ENCODE data around the gene DCST2.

Gene DCST2

GRCh38 chr1:155064832-155065429 lies 31.4 kb upstream of the DCST2 start:
- Histone ChIP-seq H3K4me1 (no peaks in the 10 kb centered on the region; the same call in 1 of the 2 replicates), H3K36me3 (no peaks in the 10 kb centered on the region), H3K4me3 (ENCODE audit: low read depth, low read length) (no peak overlapping the region), H3K27me3 (no peaks in the 10 kb centered on the region), H3K9me3 (no peaks in the 10 kb centered on the region)
- no peak for DNase-seq
- TF ChIP-seq, protein P1, sequence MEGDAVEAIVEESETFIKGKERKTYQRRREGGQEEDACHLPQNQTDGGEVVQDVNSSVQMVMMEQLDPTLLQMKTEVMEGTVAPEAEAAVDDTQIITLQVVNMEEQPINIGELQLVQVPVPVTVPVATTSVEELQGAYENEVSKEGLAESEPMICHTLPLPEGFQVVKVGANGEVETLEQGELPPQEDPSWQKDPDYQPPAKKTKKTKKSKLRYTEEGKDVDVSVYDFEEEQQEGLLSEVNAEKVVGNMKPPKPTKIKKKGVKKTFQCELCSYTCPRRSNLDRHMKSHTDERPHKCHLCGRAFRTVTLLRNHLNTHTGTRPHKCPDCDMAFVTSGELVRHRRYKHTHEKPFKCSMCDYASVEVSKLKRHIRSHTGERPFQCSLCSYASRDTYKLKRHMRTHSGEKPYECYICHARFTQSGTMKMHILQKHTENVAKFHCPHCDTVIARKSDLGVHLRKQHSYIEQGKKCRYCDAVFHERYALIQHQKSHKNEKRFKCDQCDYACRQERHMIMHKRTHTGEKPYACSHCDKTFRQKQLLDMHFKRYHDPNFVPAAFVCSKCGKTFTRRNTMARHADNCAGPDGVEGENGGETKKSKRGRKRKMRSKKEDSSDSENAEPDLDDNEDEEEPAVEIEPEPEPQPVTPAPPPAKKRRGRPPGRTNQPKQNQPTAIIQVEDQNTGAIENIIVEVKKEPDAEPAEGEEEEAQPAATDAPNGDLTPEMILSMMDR (IDR thresholded peaks at IDR 0.05; ENCODE audit: low read depth, low read length) = no peak

DNA sequence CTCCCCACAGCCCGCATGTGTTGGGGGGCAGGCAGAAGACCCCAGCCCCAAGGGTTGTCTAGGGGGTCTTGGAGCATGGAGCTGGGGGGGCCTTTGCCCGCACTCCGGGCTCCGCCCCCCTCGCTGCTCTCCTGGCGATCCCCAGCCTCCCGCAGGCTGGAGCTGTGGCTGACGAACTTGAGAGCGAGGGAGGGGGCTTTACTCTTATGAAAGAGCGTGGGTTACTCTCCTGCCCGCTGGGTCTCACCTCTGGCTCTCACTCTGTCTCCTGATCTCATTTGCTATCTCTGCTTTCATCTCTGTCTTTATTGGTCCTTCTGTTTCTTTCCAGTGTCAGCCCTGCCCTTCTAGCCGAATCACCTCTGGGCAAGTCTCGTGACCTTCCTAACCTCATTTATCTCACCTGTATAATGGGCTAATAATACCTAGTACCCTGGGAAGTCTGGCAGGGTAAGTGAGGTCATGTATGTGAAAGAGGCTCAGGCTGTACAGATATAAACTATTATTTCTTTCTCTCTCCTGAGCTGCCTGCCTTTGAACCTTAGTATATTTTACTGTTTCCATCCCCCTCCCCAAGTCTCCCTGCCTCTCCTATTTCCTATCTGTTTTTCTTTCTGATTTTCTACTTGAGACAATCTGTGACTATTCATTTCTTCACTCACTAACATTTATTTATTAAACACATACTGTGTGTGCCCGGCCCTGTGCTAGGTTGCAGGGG lies 30.7 kb upstream of the DCST2 start:
- Histone ChIP-seq H3K36me3 (no peaks in the 10 kb centered on the region), H3K9me3 (no peaks in the 10 kb centered on the region), H3K27me3 (no peaks in the 10 kb centered on the region), H3K4me3 (ENCODE audit: low read depth, low read length) (peak overlapping the region; percentile 69), H3K4me1 (no peaks in the 10 kb centered on the region; the same call in 1 of the 2 replicates)
- TF ChIP-seq, protein P1 (IDR thresholded peaks at IDR 0.05; ENCODE audit: low read depth, low read length) = no peak
- peak; percentile 49 for DNase-seq

GRCh38 chr1:155063550-155064110 lies 30.0 kb upstream of the DCST2 start, which contains the start of gene EFNA4:
TSS of gene EFNA4 (plus strand) at chr1:155063740. CDS start at chr1:155063824, 84 bp downstream.
- TF ChIP-seq, protein P1 (IDR thresholded peaks at IDR 0.05; ENCODE audit: low read depth, low read length) = no peak
- Histone ChIP-seq H3K27me3 (no peaks in the 10 kb centered on the region), H3K4me3 (ENCODE audit: low read depth, low read length) (peak within 1 kb of the TSS; percentile 69), H3K9me3 (no peaks in the 10 kb centered on the region), H3K4me1 (no peaks in the 10 kb centered on the region; the same call in 1 of the 2 replicates), H3K36me3 (no peaks in the 10 kb centered on the region)
- DNase-seq = peak; percentile 86

DNA sequence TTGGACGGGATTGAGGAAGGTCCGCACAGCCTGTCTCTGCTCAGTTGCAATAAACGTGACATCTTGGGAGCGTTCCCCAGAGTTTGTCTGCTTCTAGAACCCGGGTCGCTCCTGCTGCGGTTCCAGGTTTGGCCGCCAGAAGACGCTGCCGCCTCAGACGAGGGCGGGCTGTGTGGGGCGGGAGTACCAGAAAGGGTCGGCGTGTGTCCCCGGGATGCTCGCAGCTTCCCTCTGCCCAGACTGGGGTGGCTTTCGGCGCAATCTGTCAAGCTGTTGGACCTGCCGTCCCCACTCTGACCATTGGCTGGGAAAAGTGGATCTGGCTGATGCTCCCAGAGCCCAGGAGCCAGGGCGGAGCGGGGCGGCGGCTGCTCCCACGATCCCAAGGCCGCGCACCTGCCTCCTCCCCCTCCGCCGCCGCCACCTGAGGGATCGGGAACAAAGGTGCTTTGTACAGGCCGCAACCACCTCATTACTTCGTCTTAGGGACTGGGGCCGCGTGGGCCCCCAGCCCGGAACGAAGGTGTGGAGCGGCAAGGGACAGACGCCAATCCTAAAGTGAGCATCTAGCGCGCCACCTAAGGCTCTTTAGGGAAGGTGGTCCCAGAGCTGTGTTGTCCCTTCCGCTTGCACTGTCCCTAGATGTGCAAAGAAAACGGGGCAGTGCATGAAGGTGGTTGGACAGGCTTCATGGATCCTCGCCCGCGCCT lies 29.3 kb upstream of the DCST2 start:
- TF ChIP-seq, protein P1 (IDR thresholded peaks at IDR 0.05; ENCODE audit: low read depth, low read length) = peak; percentile 76
- H3K4me3 ChIP-seq (ENCODE audit: low read depth, low read length) = peak overlapping the region; percentile 69
- H3K36me3 ChIP-seq = no peaks in the 10 kb centered on the region
- no peaks in the 10 kb centered on the region; the same call in 1 of the 2 replicates for H3K4me1 ChIP-seq
- peak; percentile 88 for DNase-seq
- no peaks in the 10 kb centered on the region for H3K27me3 ChIP-seq
- H3K9me3 ChIP-seq = no peaks in the 10 kb centered on the region

GRCh38 chr1:155062151-155062686 lies 28.6 kb upstream of the DCST2 start:
- Histone ChIP-seq H3K36me3 (no peaks in the 10 kb centered on the region), H3K4me3 (ENCODE audit: low read depth, low read length) (peak overlapping the region; percentile 69), H3K4me1 (no peaks in the 10 kb centered on the region; the same call in 1 of the 2 replicates), H3K9me3 (no peaks in the 10 kb centered on the region), H3K27me3 (no peaks in the 10 kb centered on the region)
- DNase-seq = peak; percentile 80
- TF ChIP-seq, protein P1 (IDR thresholded peaks at IDR 0.05; ENCODE audit: low read depth, low read length) = peak; percentile 50

Measured in BE2C (cell line).